Measurements from ENCODE around the gene PAX3.

DNA sequence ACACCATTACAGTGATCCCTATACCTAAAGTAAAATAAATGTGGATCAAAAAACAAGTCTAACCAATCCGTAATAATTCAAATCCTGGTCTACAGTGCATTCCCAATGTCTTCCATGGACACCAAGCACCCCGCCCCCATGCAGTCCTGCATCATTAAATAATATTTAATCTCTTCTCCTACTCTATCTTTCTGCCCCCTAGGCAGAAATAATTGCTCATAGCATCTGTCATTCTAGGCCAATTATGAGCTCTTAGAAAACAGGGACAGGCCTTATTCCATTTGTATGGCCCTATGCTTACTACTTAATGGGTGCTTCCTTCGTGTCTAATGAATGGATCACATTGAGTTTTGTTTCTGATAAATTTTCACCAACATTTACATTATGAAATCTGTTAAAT, 66.4 kb downstream of the PAX3 start:
- TF ChIP-seq CTCF (conservative IDR thresholded peaks at IDR 0.05; ENCODE audit: low read depth, low read length) (no peak), EZH2phosphoT487 (IDR thresholded peaks at IDR 0.05; ENCODE audit: borderline replicate concordance, low read length) (no peak), EZH2 (IDR thresholded peaks at IDR 0.05; ENCODE audit: low read length, unreplicated experiment) (no peak)
